Immature natural killer cell (primary cell): ENCODE results near the gene THEM5. TPM values are rescaled to one million over a fixed set of nuclear protein-coding genes. Genes with fewer than 3 reads are reported as not detected.
A peak's percentile ranks its signal among the peaks of the same experiment; 100 is the strongest.

Experiments
- DNase-seq, 3 donors: peaks; one replicate each; pipeline ENCODE4 v3.0.0; 2022; ENCODE audit warnings: mixed read lengths in 1 of 3
- H3K27ac Mint-ChIP-seq, 6 donors: one replicate each; pipeline ENCODE4 v1.8.0; 2020; ENCODE audit warnings: mixed read lengths in 6 of 6, mild to moderate bottlenecking in 5 of 6, inconsistent platforms in 4 of 6, moderate library complexity in 3 of 6
- H3K27me3 Mint-ChIP-seq, 3 donors: one replicate each; pipeline ENCODE4 v1.8.0; 2020 to 2021; ENCODE audit warnings: low read depth in 3 of 3, mild to moderate bottlenecking in 3 of 3, mixed read lengths in 3 of 3, moderate library complexity in 3 of 3, inconsistent platforms in 1 of 3
- H3K36me3 Mint-ChIP-seq, 3 donors: one replicate each; pipeline ENCODE4 v1.8.0; 2020; ENCODE audit warnings: mixed read lengths in 3 of 3, inconsistent platforms in 2 of 3, mild to moderate bottlenecking in 2 of 3
- H3K4me1 Mint-ChIP-seq, 2 donors: one replicate each; pipeline ENCODE4 v1.8.0; 2020; ENCODE audit warnings: inconsistent platforms in 2 of 2, mild to moderate bottlenecking in 2 of 2, mixed read lengths in 2 of 2, moderate library complexity in 1 of 2
- H3K4me3 Mint-ChIP-seq, 5 donors: one replicate each; pipeline ENCODE4 v1.8.0; 2020; ENCODE audit warnings: mild to moderate bottlenecking in 5 of 5, mixed read lengths in 5 of 5, inconsistent platforms in 3 of 5, moderate library complexity in 3 of 5
- H3K9me3 Mint-ChIP-seq, 6 donors: one replicate each; pipeline ENCODE4 v1.8.0; 2020; ENCODE audit warnings: mild to moderate bottlenecking in 6 of 6, mixed read lengths in 6 of 6, inconsistent platforms in 4 of 6, moderate library complexity in 3 of 6
- polyA plus RNA-seq, 3 donors: library from polyadenylated mRNA; unstranded; fragments of 300-500 nt; fragmentation: Illumina TruSeq; gene quantifications; one replicate each; pipeline ENCODE4 v1.2.3, GENCODE V29; 2021

THEM5 gene
- polyA plus RNA-seq, 3 donors from 2014 or later, result 0.56 TPM; not detected in 2

DNA sequence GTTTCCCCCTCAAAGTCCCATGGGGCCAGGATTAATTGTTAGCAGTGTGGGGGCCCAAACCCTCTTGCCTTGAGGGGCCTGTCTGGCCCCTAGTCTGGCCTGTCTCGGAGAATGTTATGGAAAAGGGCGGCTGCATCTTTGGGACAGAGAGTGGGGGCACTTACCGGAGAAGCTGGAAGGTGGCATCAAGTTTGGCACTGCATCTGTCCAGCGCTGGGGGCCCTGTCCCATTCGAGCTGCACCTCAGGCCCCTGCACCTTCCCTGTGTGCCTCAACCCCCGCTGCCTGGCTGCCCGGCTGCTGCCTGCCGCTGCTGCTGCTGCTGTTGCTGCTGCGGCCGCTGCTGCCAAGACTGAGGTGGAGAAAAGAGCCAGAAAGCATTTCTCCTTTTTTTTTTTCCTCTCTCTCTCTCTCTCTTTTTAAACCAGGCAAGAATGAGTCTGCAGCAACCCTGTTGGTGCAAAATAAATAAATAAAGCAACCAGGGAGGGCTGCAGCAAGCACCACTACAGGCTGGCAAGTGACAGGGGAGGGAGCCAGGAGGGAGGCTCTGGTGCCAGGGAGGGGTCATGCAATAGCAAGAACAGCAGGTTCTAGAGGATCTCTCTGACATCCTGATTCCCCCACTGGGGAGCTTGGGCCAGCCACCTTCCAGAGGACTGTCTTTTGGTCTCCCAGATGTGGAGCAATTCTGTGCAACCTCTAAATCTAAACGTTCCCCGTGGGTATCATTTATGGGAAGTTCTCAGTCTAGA, 48.3 kb downstream of the THEM5 start, which contains the start of gene LINGO4:
Gene LINGO4 (minus strand): TSS at position 354 of the 755 bp plus-strand sequence. CDS start 2,715 bp downstream, outside the sequence.
- no peak for DNase-seq
- Mint-ChIP-seq H3K36me3 (no peaks in the 10 kb centered on the region), H3K27me3 (peaks cover 0 to 2% (median 2%) of the 10 kb centered on the region in 3 donors), H3K4me3 (no peak within 1 kb of the TSS), H3K4me1 (peaks cover 5% of the 10 kb centered on the region in 2 donors), H3K27ac (no peak within 1 kb of the TSS), H3K9me3 (no peaks in the 10 kb centered on the region)

- peaks cover 0 to 3% (median 2%) of the 10 kb centered on the region in 3 donors for H3K27me3 Mint-ChIP-seq
- H3K4me1 Mint-ChIP-seq, result peaks cover 8 to 11% of the 10 kb centered on the region in 2 donors
- H3K9me3 Mint-ChIP-seq, result no peaks in the 10 kb centered on the region
- no peak for DNase-seq
- no peaks in the 10 kb centered on the region for H3K36me3 Mint-ChIP-seq
- H3K4me3 Mint-ChIP-seq, result no peak overlapping the region
- no peak overlapping the region for H3K27ac Mint-ChIP-seq
Measured at GRCh38 chr1:151803915-151804314, 49.6 kb downstream of the THEM5 start.

DNA sequence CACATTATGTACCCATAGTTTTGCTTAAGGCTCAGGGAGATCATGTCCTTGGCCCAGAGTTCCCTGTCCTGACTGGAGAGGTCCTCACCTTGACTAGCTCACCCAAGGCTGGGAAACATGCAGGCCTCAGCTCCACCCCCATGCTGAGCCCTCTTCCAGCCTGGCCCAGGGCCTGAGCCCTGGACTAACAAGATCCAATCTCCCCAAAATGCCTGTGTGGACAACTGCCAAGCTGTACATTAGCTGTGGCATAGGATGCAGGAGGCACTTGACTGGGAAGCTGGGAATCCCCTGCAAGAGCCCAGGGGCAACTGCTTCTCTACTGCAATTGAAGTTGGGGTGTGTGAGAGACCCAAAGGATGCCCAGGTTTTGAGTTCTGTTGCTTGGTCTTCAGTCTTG, 50.3 kb downstream of the THEM5 start:
- H3K9me3 Mint-ChIP-seq, result no peaks in the 10 kb centered on the region
- no peak overlapping the region for H3K4me3 Mint-ChIP-seq
- peaks cover 8 to 11% of the 10 kb centered on the region in 2 donors for H3K4me1 Mint-ChIP-seq
- H3K27ac Mint-ChIP-seq, result no peak overlapping the region
- no peak for DNase-seq
- H3K36me3 Mint-ChIP-seq, result no peaks in the 10 kb centered on the region
- H3K27me3 Mint-ChIP-seq, result peaks cover 0 to 3% (median 2%) of the 10 kb centered on the region in 3 donors

GRCh38 chr1:151802372-151802771, 51.1 kb downstream of the THEM5 start:
- Mint-ChIP-seq H3K4me1 (peaks cover 8 to 11% of the 10 kb centered on the region in 2 donors), H3K27me3 (peaks cover 0 to 3% (median 0%) of the 10 kb centered on the region in 3 donors), H3K27ac (no peak overlapping the region), H3K36me3 (no peaks in the 10 kb centered on the region), H3K4me3 (no peak overlapping the region), H3K9me3 (no peaks in the 10 kb centered on the region)
- DNase-seq, result no peak

GRCh38 chr1:151801846-151802245, 51.7 kb downstream of the THEM5 start:
- Mint-ChIP-seq H3K27me3 (peaks cover 0 to 3% (median 1%) of the 10 kb centered on the region in 3 donors), H3K4me3 (no peak overlapping the region), H3K36me3 (peaks cover 0 to under 1% (median 0%) of the 10 kb centered on the region in 3 donors), H3K9me3 (no peaks in the 10 kb centered on the region), H3K27ac (no peak overlapping the region), H3K4me1 (peaks cover 8 to 11% of the 10 kb centered on the region in 2 donors)
- no peak for DNase-seq

- Mint-ChIP-seq H3K27ac (no peak overlapping the region), H3K4me3 (no peak overlapping the region), H3K36me3 (peaks cover 0 to 5% (median 0%) of the 10 kb centered on the region in 3 donors)
Measured at GRCh38 chr1:151801310-151801820, 52.1 kb downstream of the THEM5 start.

GRCh38 chr1:151800830-151801229, 52.7 kb downstream of the THEM5 start:
- no peak for DNase-seq
- no peaks in the 10 kb centered on the region for H3K9me3 Mint-ChIP-seq
- no peak overlapping the region for H3K4me3 Mint-ChIP-seq
- H3K36me3 Mint-ChIP-seq, result peaks cover 0 to 6% (median 0%) of the 10 kb centered on the region in 3 donors
- peaks cover 0 to 3% (median 1%) of the 10 kb centered on the region in 3 donors for H3K27me3 Mint-ChIP-seq
- peak overlapping the region in 2 of 6 donors; percentile 5 to 40 for H3K27ac Mint-ChIP-seq
- peaks cover 8 to 11% of the 10 kb centered on the region in 2 donors for H3K4me1 Mint-ChIP-seq

More at GRCh38 chr1:151801310-151801820, 52.1 kb downstream of the THEM5 start:
- no peaks in the 10 kb centered on the region for H3K9me3 Mint-ChIP-seq
- peaks cover 0 to 3% (median 1%) of the 10 kb centered on the region in 3 donors for H3K27me3 Mint-ChIP-seq
- H3K4me1 Mint-ChIP-seq, result peaks cover 8 to 11% of the 10 kb centered on the region in 2 donors
- DNase-seq, result no peak

- Mint-ChIP-seq H3K9me3 (no peaks in the 10 kb centered on the region), H3K27ac (no peak overlapping the region), H3K27me3 (peaks cover 0 to 3% (median 1%) of the 10 kb centered on the region in 3 donors), H3K4me3 (no peak overlapping the region), H3K36me3 (peaks cover 0 to 7% (median 2%) of the 10 kb centered on the region in 3 donors), H3K4me1 (peaks cover 8 to 11% of the 10 kb centered on the region in 2 donors)
- DNase-seq, result no peak
Measured at GRCh38 chr1:151799179-151800022, 54.1 kb downstream of the THEM5 start.

DNA sequence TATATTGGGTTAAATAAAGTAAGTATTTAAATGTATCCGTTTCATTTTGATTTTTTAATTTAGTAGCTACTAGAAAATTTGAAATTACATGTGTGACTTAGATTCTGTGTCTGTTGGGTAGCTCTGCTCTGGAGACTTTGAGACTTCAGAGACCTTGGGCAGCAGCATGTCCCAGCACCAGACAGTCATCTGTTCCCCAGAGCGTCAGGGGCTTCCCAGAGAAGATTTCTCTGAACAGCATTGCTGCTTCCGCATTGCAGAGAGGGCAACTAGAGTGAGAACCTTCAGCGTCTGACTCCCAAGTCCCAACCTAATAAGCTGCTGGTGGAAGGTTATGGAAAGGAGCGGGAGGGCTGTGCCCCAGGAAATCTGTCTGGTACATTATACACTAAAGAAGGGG, 54.9 kb downstream of the THEM5 start:
- DNase-seq, result no peak
- Mint-ChIP-seq H3K27me3 (peaks cover 0 to 3% (median 1%) of the 10 kb centered on the region in 3 donors), H3K27ac (no peak overlapping the region), H3K36me3 (peaks cover 0 to 10% (median 5%) of the 10 kb centered on the region in 3 donors), H3K4me3 (no peak overlapping the region), H3K4me1 (peaks cover 8 to 11% of the 10 kb centered on the region in 2 donors), H3K9me3 (no peaks in the 10 kb centered on the region)

Other genes starting within 250 kb of the THEM5 start
- 10 to 100 TPM in 1 of 3 donors, 1 to 10 TPM in 2; 4.4 to 12.7 (median 9.0) TPM for gene SNX27, start 241.7 kb downstream of the THEM5 start, polyA plus RNA-seq
- not detected for gene CELF3, start 136.9 kb downstream of the THEM5 start, polyA plus RNA-seq
- gene RIIAD1, start 132.2 kb downstream of the THEM5 start, polyA plus RNA-seq, result not detected
- 100 to 1,000 TPM; 120 to 128 (median 128) TPM for gene MRPL9, start 90.2 kb downstream of the THEM5 start, polyA plus RNA-seq
- 10 to 100 TPM; 12.0 to 16.1 (median 16.0) TPM for gene TDRKH, start 63.2 kb downstream of the THEM5 start, polyA plus RNA-seq
- gene LINGO4, start 48.3 kb downstream of the THEM5 start, polyA plus RNA-seq, result 1 to 10 TPM in 1 of 3 donors, not detected in 2; 1.3 TPM
- gene RORC, start 21.9 kb downstream of the THEM5 start, polyA plus RNA-seq, result 1 to 10 TPM in 2 of 3 donors, under 1 TPM in 1; 0.40 to 1.6 (median 1.4) TPM
- gene C2CD4D, start 13.9 kb downstream of the THEM5 start, polyA plus RNA-seq, result under 1 TPM; 0.22 to 0.52 (median 0.32) TPM
- 10 to 100 TPM; 29.9 to 38.1 (median 36.7) TPM for gene THEM4, start 55.8 kb upstream of the THEM5 start, polyA plus RNA-seq
- gene S100A10, start 140.1 kb upstream of the THEM5 start, polyA plus RNA-seq, result 100 to 1,000 TPM; 445 to 680 (median 567) TPM
- gene S100A11, start 183.3 kb upstream of the THEM5 start, polyA plus RNA-seq, result 100 to 1,000 TPM; 331 to 469 (median 429) TPM
- gene TCHHL1, start 235.4 kb upstream of the THEM5 start, polyA plus RNA-seq, result not detected